Right forelimb (tissue), 1 donor: ENCODE measurements around the gene TSC1.
A peak's percentile ranks its signal among the peaks of the same experiment; 100 is the strongest.

ENCODE experiments used
- DNase-seq: peaks from one replicate; pipeline ENCODE4 v3.0.0-alpha.2; 2018

TSC1 gene

GRCh38 chr9:132931178-132931735 is 13.2 kb downstream of the TSC1 start:
- DNase-seq = no peak

DNA sequence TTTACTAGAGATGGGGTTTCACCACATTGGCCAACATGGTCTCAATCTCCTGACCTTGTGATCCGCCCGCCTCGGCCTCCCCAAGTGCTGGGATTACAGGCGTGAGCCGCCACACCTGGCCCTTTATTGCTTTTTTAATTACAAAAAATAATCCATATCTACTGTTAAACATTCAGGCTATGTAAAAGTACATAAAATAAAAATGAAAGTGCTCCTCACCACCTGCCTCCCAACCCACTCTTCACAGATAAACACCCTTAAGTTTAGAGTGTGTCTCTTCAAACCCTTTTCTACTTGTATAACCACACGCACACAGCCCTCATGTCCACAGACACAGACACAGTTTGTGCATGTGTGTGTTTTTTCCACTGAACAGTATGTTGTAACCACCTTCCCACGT is 16.7 kb downstream of the TSC1 start:
- DNase-seq = no peak

DNA sequence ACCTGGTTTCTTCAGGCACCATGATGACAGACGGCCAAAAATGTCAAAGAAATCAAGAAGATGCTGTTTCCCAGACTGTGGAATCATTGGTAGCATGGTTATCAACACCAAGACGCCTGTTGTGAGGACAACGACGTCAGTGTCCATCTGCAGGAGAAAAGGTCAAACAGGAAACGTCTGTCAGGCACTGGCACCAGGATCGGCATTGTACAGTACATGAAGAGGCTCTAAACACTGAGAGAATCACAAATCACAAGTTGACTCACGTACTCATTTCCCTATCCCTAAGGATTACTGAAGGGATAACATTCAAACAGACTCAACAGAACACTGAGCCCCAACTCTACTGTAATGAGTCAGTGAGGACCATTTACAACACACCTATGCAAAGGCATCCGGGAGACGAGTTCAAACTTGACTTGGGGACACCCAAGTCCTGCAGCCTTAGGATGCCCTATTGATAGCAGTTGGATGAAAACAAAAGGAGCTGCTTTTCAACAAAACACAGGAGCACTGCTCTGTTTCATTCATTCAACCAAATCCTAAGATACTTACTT is 21.0 kb downstream of the TSC1 start:
- no peak for DNase-seq

GRCh38 chr9:132919614-132920268 is 24.7 kb downstream of the TSC1 start:
- no peak for DNase-seq

DNA sequence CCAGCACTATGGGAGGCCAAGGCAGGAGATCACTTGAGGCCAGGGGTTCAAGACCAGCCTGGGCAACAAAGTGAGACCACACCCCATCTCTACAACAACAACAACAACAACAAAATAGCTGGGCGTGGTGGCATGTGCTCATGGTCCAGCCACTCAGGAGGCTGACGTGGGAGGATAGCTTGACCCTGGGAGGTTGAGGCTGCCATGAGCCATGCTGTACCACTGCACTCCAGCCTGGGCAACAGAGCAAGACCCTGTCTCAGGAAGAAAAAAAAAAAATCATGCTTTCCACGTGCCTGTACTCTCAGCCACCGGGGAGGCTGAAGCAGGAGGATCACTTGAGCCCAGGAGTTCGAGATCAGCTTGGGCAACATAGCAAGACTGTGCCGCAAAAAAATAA is 29.5 kb downstream of the TSC1 start:
- DNase-seq = no peak

GRCh38 chr9:132912131-132912530 is 32.3 kb downstream of the TSC1 start:
- no peak for DNase-seq

DNA sequence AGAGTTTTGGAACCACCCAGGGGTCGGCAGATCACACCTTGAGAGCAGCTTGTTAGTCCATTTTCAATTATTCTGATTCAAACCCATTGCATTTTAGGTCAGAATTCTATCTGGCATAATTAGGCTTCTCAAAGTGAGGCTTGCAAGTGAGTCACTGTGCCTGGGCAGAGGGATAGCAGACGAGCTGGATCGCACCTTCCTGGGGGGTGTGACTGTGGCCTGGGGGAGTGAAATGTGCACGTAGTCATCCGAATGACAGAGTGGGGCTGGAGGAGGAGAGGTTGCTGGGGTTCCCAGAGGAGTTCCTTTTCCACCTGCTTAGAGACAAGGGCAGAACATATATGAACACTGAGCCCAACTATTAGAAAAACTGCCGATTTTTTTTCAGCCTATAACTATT is 34.0 kb downstream of the TSC1 start:
- DNase-seq = no peak

DNA sequence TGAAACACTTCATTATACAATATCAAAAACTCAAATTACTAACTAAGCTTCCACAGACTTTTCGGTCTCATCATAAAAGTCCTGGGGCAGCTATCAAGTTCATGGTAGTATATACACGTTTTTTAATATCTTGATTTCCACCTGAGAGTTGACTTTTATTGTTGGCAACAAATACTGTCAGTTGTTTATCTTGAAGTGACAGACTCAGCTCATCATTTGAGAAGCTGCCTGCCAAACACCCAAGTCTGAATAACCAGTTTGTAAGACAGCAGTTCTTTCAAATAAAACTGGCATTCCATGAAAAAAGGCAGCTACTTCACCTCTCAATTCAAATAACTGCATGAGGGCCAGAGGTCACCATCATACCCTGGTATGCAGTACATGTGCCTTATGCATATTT is 35.1 kb downstream of the TSC1 start:
- no peak for DNase-seq

- no peak for DNase-seq
Measured at GRCh38 chr9:132908635-132909034, 35.8 kb downstream of the TSC1 start.

GRCh38 chr9:132905726-132906125 is 38.7 kb downstream of the TSC1 start:
- no peak for DNase-seq

DNA sequence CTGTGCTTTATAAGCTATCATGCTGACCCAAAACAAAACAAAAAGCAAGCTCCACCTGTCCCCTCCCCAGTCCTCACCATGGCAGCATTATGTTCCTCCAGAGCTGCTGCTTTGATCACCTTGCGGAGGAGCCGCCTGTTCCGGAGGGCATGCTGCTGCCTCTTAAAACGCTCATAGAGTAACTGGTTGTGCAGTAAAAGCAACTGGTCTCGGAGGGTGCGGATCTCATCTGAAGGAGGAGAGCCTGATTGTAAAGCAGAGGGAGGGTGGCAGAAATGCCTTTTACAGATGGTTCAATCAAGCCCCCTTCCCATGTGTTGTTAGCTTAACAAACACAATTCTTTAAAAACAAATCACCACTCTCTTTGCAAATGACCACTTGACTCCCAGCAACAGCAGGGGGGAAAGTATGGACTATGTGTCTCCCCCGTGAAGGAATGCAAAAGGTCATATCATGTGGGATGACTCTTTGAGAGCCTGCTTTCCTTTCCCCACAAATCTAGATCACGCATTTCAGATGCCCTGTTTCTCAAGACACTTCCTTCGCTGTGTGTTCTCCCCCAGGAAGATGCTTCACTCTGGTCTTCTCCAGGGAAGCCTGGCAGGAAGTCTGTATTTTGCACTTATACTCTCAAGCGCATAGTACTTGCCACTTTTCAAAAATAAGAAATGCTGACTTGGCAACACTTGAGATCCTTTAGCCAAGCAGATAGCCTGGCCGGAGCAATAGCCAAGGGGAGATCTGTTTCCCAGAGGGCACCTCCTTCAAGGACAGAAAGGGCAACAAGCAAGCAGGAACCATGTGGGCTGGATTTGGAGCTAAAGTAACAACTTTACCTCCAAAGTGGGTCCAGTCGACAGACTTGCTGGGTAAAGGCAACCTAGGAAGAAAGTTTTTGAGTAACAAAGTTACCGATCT is 40.6 kb downstream of the TSC1 start:
- no peak for DNase-seq

- DNase-seq = peak; percentile 82
Measured at GRCh38 chr9:132901858-132902831, 42.3 kb downstream of the TSC1 start.

GRCh38 chr9:132898051-132898450 is 46.4 kb downstream of the TSC1 start:
- no peak for DNase-seq

GRCh38 chr9:132896906-132897305 is 47.5 kb downstream of the TSC1 start:
- DNase-seq = no peak

DNA sequence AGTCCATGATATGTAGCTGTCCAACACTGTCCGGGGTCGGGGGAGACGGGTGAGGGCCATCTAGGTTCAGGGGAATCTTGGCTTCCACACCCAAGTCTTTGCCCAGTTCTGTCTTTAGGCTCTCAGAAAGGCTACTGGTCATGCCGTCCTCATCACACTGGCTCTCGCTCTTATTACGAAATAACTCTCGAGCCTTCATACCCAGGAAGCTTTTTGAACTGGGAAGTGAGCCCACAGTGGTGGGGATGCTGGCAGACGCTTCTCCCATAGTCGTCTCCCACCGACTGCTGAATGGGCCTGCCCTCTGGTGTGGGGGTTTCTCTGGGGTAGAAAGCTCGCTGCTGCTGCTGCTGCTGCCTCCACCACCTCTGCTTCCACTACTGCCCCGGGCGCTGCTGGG is 48.2 kb downstream of the TSC1 start:
- DNase-seq = no peak

DNA sequence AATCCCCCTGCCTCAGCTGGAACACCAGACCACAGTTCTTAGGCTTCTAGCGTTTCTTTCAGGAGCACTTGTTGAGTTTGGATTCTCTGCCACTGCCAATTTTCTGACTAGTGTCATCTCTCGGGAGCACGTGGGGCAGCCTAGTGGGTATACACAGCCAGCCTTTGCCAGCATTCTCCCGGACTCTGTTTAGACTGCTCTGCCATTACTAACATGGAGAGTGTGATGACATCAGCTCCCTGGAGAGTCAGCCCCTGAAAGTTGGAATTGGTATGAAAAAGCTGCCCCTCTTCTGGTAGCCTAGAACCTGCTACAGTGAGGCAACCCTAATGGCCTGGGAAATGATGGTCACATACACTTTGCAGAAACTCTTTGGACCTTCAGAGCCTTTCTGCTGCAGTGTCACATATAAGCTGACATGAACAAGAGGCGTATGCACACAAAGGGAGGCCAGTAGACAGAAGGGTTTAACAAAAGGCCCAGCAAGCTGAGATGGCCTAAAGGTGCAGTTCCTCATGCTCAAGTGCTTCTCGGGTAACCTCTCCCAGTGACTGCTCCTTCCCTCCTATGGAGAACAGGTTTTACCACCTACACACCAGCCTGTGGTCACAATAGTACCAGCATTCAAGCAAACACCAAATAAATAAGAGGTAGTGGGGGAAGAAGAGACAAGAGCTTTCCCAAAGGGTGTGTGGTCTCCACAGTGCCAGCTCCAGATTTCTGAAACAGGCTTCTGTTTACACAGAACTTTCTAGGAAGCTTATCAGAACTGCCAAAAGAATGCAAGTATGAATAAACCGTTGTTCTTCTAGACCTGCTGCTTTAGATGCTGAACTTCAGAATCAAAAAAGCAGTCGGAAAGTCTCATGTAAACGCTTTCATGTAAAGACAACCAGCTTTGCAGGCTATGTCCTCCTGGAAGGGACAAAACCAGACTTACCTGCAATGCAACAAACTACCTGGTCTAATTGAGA is 49.3 kb downstream of the TSC1 start:
- no peak for DNase-seq

- DNase-seq = no peak
Measured at GRCh38 chr9:132894346-132894745, 50.1 kb downstream of the TSC1 start.

DNA sequence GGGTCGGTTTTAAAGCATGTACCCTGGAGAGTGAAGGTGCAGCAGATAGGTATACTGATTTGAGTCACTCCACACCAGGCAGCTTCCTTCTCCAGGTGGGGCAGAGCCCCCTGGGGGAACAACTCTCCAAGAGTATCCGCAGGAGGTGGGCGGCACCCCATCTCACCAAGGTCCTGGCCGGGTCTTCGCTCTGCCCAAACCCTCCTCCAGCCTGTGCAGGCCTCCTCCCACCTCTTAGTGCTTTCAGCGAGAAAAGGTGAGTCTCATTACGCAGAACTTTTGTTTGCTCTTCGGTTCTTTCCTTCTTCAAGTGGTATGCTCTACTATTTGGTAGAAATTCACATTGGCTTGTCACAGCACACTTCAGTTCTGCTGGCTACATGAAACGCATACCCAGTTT is 52.0 kb downstream of the TSC1 start:
- no peak for DNase-seq

DNA sequence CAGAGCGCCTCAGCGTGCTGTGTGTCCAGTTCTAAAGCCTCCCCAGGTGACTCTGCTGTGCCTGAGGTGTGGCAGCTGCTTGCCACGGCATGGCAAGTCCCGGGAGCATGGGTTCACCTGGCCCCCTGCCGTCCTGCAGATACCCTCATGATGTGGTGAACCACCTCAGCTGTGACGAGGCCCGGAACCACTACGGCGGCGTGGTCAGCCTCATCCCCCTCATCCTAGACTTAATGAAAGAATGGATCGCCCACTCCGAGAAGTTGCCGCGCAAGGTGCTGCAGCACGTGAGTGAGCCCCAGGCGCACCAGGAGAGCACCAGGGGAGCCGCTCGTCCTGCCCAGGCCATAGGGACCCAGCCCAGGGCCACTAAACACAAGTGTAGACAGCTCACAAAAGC is 56.3 kb downstream of the TSC1 start:
- no peak for DNase-seq

GRCh38 chr9:132887181-132888120 is 57.0 kb downstream of the TSC1 start:
- DNase-seq = no peak
